HEK293 (cell line): ENCODE data around the gene ZNF614.

Source experiments
- CTCF ChIA-PET: fragments of 350-600 bp; formaldehyde crosslinking; extraction: SDS; loops from one replicate; lab custom pipeline; 2021; ENCODE audit warnings: antibody characterized with exemption; lab: Yijun Ruan, JAX
- POLR2A ChIA-PET: fragments of 300-600 bp; formaldehyde crosslinking; extraction: SDS; loops from one replicate; lab custom pipeline; 2020; ENCODE audit warnings: antibody characterized with exemption, inconsistent platforms; lab: Yijun Ruan, JAX
- H3K27ac ChIP-seq: fragments of 200-500 bp; sonication (Bioruptor generic); 2 replicates; pipeline ENCODE4 v1.5.1; 2014; ENCODE audit warnings: low read depth, low read length, control low read depth, inconsistent platforms; ENCODE audit errors: extremely low read depth
- H3K36me3 ChIP-seq, 2 experiments: fragments of 200-500 bp in 1 of 2; sonication (Bioruptor generic) in 1 of 2; 1 replicate in 1 of 2; 2 replicates in 1 of 2; pipeline ENCODE4 v1.5.1; 2014 to 2017; ENCODE audit warnings: inconsistent platforms in 2 of 2, low read length in 2 of 2; ENCODE audit not compliant: control insufficient read depth in 2 of 2, insufficient read depth in 1 of 2
- H3K4me1 ChIP-seq: fragments of 200-500 bp; sonication (Bioruptor generic); 2 replicates; pipeline ENCODE4 v1.5.1; 2014; ENCODE audit warnings: mild to moderate bottlenecking, low read length, inconsistent platforms; ENCODE audit not compliant: control insufficient read depth, insufficient read depth
- H3K4me3 ChIP-seq: 2 replicates; pipeline ENCODE4 v1.5.1; 2011; ENCODE audit warnings: low read depth, mild to moderate bottlenecking, control low read depth, low read length, moderate library complexity
- H3K9me3 ChIP-seq: fragments of 200-500 bp; sonication (Bioruptor generic); 2 replicates; pipeline ENCODE4 v1.5.1; 2014; ENCODE audit warnings: low read depth, low read length, inconsistent platforms; ENCODE audit not compliant: control insufficient read depth, insufficient read depth
- FEZF1 ChIP-seq: fragments of 450-650 bp; formaldehyde crosslinking; IDR thresholded peaks from 2 replicates; pipeline ENCODE4 v1.5.1; 2016; ENCODE audit warnings: missing biosample characterization, missing genetic modification characterization
- IKZF3 ChIP-seq: fragments of 450-650 bp; IDR thresholded peaks from 2 replicates; pipeline ENCODE4 v1.5.0; 2018; ENCODE audit warnings: missing biosample characterization, mild to moderate bottlenecking, missing genetic modification characterization, moderate library complexity
- TRIM28 ChIP-seq: IDR thresholded peaks from 2 replicates; pipeline ENCODE4 v1.6.1; 2011; ENCODE audit warnings: low read length, control low read depth, borderline replicate concordance
- WT1 ChIP-seq: fragments of 450-650 bp; formaldehyde crosslinking; IDR thresholded peaks from 2 replicates; pipeline ENCODE4 v1.5.1; 2016; ENCODE audit warnings: missing biosample characterization, missing genetic modification characterization
- YY1 ChIP-seq: fragments of 450-650 bp; formaldehyde crosslinking; IDR thresholded peaks from 2 replicates; pipeline ENCODE4 v1.5.1; 2018; ENCODE audit warnings: missing biosample characterization, missing genetic modification characterization
- ZFP37 ChIP-seq: fragments of 450-650 bp; formaldehyde crosslinking; IDR thresholded peaks from 2 replicates; pipeline ENCODE4 v1.5.1; 2016; ENCODE audit warnings: missing biosample characterization, missing genetic modification characterization
- ZNF140 ChIP-seq: fragments of 450-650 bp; formaldehyde crosslinking; IDR thresholded peaks from 2 replicates; pipeline ENCODE4 v1.5.1; 2016; ENCODE audit warnings: missing biosample characterization, missing genetic modification characterization
- ZNF202 ChIP-seq: fragments of 450-650 bp; formaldehyde crosslinking; IDR thresholded peaks from 2 replicates; pipeline ENCODE4 v1.5.1; 2016; ENCODE audit warnings: missing biosample characterization, missing genetic modification characterization, borderline replicate concordance
- ZNF24 ChIP-seq: fragments of 450-650 bp; formaldehyde crosslinking; IDR thresholded peaks from 2 replicates; pipeline ENCODE4 v1.5.1; 2016; ENCODE audit warnings: missing biosample characterization, missing genetic modification characterization
- ZNF266 ChIP-seq: fragments of 450-650 bp; formaldehyde crosslinking; IDR thresholded peaks from 2 replicates; pipeline ENCODE4 v1.5.1; 2016; ENCODE audit warnings: missing biosample characterization, missing genetic modification characterization, low read depth
- ZNF274 ChIP-seq, 2 experiments: fragments of 200-500 bp in 1 of 2; fragments of 450-650 bp in 1 of 2; sonication (Bioruptor generic) in 1 of 2; formaldehyde crosslinking in 1 of 2; IDR thresholded peaks; 2 replicates each; pipeline versions ENCODE4 v1.5.1 to v1.6.1; 2014 to 2016; ENCODE audit warnings: borderline replicate concordance in 1 of 2, inconsistent platforms in 1 of 2, low read length in 1 of 2, missing biosample characterization in 1 of 2, missing genetic modification characterization in 1 of 2
- ZNF350 ChIP-seq: fragments of 450-650 bp; formaldehyde crosslinking; IDR thresholded peaks from 2 replicates; pipeline ENCODE4 v1.5.0; 2017; ENCODE audit warnings: missing biosample characterization, mild to moderate bottlenecking, missing genetic modification characterization
- ZNF391 ChIP-seq: fragments of 450-650 bp; formaldehyde crosslinking; IDR thresholded peaks from 2 replicates; pipeline ENCODE4 v1.5.1; 2016; ENCODE audit warnings: low read depth, missing biosample characterization, missing genetic modification characterization, borderline replicate concordance
- ZNF558 ChIP-seq: fragments of 450-650 bp; formaldehyde crosslinking; IDR thresholded peaks from 2 replicates; pipeline ENCODE4 v1.5.1; 2016; ENCODE audit warnings: missing biosample characterization, missing genetic modification characterization
- ZNF623 ChIP-seq: fragments of 450-650 bp; formaldehyde crosslinking; IDR thresholded peaks from 2 replicates; pipeline ENCODE4 v1.5.1; 2016; ENCODE audit warnings: missing biosample characterization, missing genetic modification characterization
- ZNF701 ChIP-seq: fragments of 450-650 bp; formaldehyde crosslinking; IDR thresholded peaks from 2 replicates; pipeline ENCODE4 v1.5.1; 2016; ENCODE audit warnings: missing biosample characterization, missing genetic modification characterization
- ZNF76 ChIP-seq: fragments of 450-650 bp; formaldehyde crosslinking; IDR thresholded peaks from 2 replicates; pipeline ENCODE4; 2016; ENCODE audit warnings: low read depth, missing biosample characterization, missing genetic modification characterization, borderline replicate concordance
- ZNF785 ChIP-seq: fragments of 450-650 bp; formaldehyde crosslinking; IDR thresholded peaks from 2 replicates; pipeline ENCODE4 v1.5.1; 2016; ENCODE audit warnings: missing biosample characterization, missing genetic modification characterization
- ZSCAN30 ChIP-seq: fragments of 450-650 bp; IDR thresholded peaks from 2 replicates; pipeline ENCODE4 v1.5.1; 2018; ENCODE audit warnings: missing biosample characterization, mild to moderate bottlenecking, missing genetic modification characterization, moderate library complexity
- TF ChIP-seq, protein P1 (sequence below): fragments of 450-650 bp; formaldehyde crosslinking; IDR thresholded peaks from 2 replicates; pipeline ENCODE4 v1.5.1; 2016; ENCODE audit warnings: missing biosample characterization, missing genetic modification characterization
- TF ChIP-seq, protein P2 (sequence below): fragments of 450-650 bp; formaldehyde crosslinking; conservative IDR thresholded peaks from 2 replicates; pipeline ENCODE4 v1.5.1; 2016; ENCODE audit warnings: low read depth, missing biosample characterization, missing genetic modification characterization
- TF ChIP-seq, protein P3 (sequence below): fragments of 450-650 bp; formaldehyde crosslinking; IDR thresholded peaks from 2 replicates; pipeline ENCODE4 v1.5.1; 2016; ENCODE audit warnings: missing biosample characterization, missing genetic modification characterization

Gene ZNF614

DNA sequence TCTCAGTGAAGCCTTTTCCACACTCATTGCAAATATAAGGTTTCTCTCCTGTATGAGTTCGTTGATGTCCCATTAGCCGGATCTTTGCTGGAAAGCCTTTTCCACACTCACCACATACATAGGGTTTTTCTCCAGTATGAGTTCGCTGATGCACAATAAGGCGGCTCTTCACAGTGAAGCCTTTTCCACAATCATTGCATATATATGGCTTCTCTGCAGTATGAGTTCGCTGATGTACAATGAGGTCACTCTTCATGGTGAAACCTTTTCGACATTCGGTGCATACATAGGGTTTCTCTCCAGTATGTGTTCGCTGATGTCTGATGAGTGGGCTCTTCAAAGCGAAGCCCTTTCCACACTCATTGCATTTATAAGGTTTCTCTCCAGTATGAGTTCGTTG, 34.8 kb downstream of the ZNF614 start:
- peaks cover 25 to 56% of the 10 kb centered on the region in 2 experiments for H3K36me3 ChIP-seq
- ChIA-PET CTCF (no interaction called here), POLR2A (no interaction called here)
- no peak overlapping the region for H3K27ac ChIP-seq
- no peak for TF ChIP-seq ZNF391 (tag by site-specific recombination)
- peak; percentile 62 for TF ChIP-seq ZNF274 (IDR thresholded peaks at IDR 0.05; ENCODE audit: low read length)
- TF ChIP-seq ZNF274 (tag by site-specific recombination; IDR thresholded peaks at IDR 0.05; ENCODE audit: borderline replicate concordance), result peak; percentile 78
- H3K4me1 ChIP-seq, result no peaks in the 10 kb centered on the region
- H3K9me3 ChIP-seq, result no peaks in the 10 kb centered on the region; the same call in none of the 2 replicates
- H3K4me3 ChIP-seq, result no peak overlapping the region

- Histone ChIP-seq H3K36me3 (no peaks in the 10 kb centered on the region), H3K4me3 (peak within 1 kb of the TSS; percentile 94), H3K9me3 (0 out of 2 replicates have a peak, but pooled peaks cover 4% of the 10 kb centered on the region), H3K4me1 (no peaks in the 10 kb centered on the region), H3K27ac (no peak within 1 kb of the TSS)
- CTCF ChIA-PET, result interaction anchor here (0.9 kb wide), 1 partner anchor 21 kb away, joined by 3 read pairs; no protein-coding TSS in a partner anchor
- POLR2A ChIA-PET, result no interaction called here
- TF ChIP-seq TRIM28 (peak; percentile 86; the same call in 1 of the 2 replicates), ZNF785 (tag by site-specific recombination) (no peak), ZFP37 (tag by site-specific recombination) (0 out of 2 replicates have a peak, but pooled peaks have one; percentile 57), ZNF558 (tag by site-specific recombination) (peak; percentile 37; the same call in 1 of the 2 replicates), ZNF623 (peak; percentile 28; the same call in 1 of the 2 replicates), ZNF24 (tag by site-specific recombination) (0 out of 2 replicates have a peak, but pooled peaks have one; percentile 23), ZSCAN30 (tag by site-specific recombination) (peak; percentile 76; the same call in 1 of the 2 replicates), FEZF1 (tag by site-specific recombination) (peak; percentile 48; the same call in 1 of the 2 replicates), ZNF202 (tag by site-specific recombination) (no peak), IKZF3 (tag by site-specific recombination) (no peak), ZNF350 (tag by site-specific recombination) (peak; percentile 89), ZNF701 (tag by site-specific recombination) (no peak), ZNF76 (tag by site-specific recombination) (peak; percentile 91), YY1 (peak; percentile 98), ZNF266 (no peak), ZNF140 (no peak), WT1 (no peak)
- TF ChIP-seq, protein P1, sequence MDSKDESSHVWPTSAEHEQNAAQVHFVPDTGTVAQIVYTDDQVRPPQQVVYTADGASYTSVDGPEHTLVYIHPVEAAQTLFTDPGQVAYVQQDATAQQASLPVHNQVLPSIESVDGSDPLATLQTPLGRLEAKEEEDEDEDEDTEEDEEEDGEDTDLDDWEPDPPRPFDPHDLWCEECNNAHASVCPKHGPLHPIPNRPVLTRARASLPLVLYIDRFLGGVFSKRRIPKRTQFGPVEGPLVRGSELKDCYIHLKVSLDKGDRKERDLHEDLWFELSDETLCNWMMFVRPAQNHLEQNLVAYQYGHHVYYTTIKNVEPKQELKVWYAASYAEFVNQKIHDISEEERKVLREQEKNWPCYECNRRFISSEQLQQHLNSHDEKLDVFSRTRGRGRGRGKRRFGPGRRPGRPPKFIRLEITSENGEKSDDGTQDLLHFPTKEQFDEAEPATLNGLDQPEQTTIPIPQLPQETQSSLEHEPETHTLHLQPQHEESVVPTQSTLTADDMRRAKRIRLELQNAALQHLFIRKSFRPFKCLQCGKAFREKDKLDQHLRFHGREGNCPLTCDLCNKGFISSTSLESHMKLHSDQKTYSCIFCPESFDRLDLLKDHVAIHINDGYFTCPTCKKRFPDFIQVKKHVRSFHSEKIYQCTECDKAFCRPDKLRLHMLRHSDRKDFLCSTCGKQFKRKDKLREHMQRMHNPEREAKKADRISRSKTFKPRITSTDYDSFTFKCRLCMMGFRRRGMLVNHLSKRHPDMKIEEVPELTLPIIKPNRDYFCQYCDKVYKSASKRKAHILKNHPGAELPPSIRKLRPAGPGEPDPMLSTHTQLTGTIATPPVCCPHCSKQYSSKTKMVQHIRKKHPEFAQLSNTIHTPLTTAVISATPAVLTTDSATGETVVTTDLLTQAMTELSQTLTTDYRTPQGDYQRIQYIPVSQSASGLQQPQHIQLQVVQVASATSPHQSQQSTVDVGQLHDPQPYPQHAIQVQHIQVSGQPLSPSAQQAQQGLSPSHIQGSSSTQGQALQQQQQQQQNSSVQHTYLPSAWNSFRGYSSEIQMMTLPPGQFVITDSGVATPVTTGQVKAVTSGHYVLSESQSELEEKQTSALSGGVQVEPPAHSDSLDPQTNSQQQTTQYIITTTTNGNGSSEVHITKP, result peak; percentile 58
- TF ChIP-seq, protein P2, sequence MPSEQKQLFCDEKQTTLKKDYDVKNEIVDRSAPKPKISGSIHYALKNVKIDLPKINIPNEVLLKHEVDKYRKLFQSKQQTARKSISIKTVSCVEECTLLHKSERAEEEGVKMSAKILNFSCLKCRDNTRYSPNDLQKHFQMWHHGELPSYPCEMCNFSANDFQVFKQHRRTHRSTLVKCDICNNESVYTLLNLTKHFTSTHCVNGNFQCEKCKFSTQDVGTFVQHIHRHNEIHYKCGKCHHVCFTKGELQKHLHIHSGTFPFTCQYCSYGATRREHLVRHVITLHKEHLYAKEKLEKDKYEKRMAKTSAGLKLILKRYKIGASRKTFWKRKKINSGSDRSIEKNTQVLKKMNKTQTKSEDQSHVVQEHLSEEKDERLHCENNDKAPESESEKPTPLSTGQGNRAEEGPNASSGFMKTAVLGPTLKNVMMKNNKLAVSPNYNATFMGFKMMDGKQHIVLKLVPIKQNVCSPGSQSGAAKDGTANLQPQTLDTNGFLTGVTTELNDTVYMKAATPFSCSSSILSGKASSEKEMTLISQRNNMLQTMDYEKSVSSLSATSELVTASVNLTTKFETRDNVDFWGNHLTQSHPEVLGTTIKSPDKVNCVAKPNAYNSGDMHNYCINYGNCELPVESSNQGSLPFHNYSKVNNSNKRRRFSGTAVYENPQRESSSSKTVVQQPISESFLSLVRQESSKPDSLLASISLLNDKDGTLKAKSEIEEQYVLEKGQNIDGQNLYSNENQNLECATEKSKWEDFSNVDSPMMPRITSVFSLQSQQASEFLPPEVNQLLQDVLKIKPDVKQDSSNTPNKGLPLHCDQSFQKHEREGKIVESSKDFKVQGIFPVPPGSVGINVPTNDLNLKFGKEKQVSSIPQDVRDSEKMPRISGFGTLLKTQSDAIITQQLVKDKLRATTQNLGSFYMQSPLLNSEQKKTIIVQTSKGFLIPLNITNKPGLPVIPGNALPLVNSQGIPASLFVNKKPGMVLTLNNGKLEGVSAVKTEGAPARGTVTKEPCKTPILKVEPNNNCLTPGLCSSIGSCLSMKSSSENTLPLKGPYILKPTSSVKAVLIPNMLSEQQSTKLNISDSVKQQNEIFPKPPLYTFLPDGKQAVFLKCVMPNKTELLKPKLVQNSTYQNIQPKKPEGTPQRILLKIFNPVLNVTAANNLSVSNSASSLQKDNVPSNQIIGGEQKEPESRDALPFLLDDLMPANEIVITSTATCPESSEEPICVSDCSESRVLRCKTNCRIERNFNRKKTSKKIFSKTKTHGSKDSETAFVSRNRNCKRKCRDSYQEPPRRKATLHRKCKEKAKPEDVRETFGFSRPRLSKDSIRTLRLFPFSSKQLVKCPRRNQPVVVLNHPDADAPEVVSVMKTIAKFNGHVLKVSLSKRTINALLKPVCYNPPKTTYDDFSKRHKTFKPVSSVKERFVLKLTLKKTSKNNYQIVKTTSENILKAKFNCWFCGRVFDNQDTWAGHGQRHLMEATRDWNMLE, result peak; percentile 72
- TF ChIP-seq, protein P3, sequence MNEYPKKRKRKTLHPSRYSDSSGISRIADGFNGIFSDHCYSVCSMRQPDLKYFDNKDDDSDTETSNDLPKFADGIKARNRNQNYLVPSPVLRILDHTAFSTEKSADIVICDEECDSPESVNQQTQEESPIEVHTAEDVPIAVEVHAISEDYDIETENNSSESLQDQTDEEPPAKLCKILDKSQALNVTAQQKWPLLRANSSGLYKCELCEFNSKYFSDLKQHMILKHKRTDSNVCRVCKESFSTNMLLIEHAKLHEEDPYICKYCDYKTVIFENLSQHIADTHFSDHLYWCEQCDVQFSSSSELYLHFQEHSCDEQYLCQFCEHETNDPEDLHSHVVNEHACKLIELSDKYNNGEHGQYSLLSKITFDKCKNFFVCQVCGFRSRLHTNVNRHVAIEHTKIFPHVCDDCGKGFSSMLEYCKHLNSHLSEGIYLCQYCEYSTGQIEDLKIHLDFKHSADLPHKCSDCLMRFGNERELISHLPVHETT (tag by site-specific recombination), result peak; percentile 74; the same call in 1 of the 2 replicates
Observed at GRCh38 chr19:51986309-51987291, 41.6 kb downstream of the ZNF614 start, which contains the start of gene ZNF350. TSS of gene ZNF350 (minus strand) at chr19:51986840. CDS start at chr19:51974360, 12,480 bp downstream.
